ENCODE measurements around the gene ST6GALNAC6. TPM values are rescaled to one million over a fixed set of nuclear protein-coding genes. Genes with fewer than 3 reads are reported as not detected.

The ST6GALNAC6 gene
- total RNA-seq, 1 donor from 2014 or later = 26.1 TPM

GRCh38 chr9:127855522-127855921 is 43.9 kb downstream of the ST6GALNAC6 start:
- Mint-ChIP-seq H3K27me3 (ENCODE audit: unreplicated experiment) (peaks cover 2% of the 10 kb centered on the region), H3K27ac (ENCODE audit: unreplicated experiment) (no peak overlapping the region), H3K36me3 (ENCODE audit: unreplicated experiment) (no peaks in the 10 kb centered on the region), H3K4me3 (ENCODE audit: unreplicated experiment) (no peak overlapping the region), H3K9me3 (ENCODE audit: unreplicated experiment) (peaks cover 3% of the 10 kb centered on the region), H3K4me1 (ENCODE audit: low read depth, unreplicated experiment) (peaks cover 3% of the 10 kb centered on the region)
- no peak for DNase-seq
- TF ChIP-seq CTCF (IDR thresholded peaks at IDR 0.05; ENCODE audit: partially characterized antibody, unreplicated experiment) = no peak

GRCh38 chr9:127854960-127855359 is 44.4 kb downstream of the ST6GALNAC6 start:
- TF ChIP-seq CTCF (IDR thresholded peaks at IDR 0.05; ENCODE audit: partially characterized antibody, unreplicated experiment) = no peak
- H3K9me3 Mint-ChIP-seq (ENCODE audit: unreplicated experiment) = peaks cover 2% of the 10 kb centered on the region
- no peak overlapping the region for H3K4me3 Mint-ChIP-seq (ENCODE audit: unreplicated experiment)
- no peak overlapping the region for H3K27ac Mint-ChIP-seq (ENCODE audit: unreplicated experiment)
- H3K4me1 Mint-ChIP-seq (ENCODE audit: low read depth, unreplicated experiment) = peaks cover 3% of the 10 kb centered on the region
- no peaks in the 10 kb centered on the region for H3K27me3 Mint-ChIP-seq (ENCODE audit: unreplicated experiment)
- no peak for DNase-seq
- no peaks in the 10 kb centered on the region for H3K36me3 Mint-ChIP-seq (ENCODE audit: unreplicated experiment)

- no peak within 1 kb of the TSS for H3K4me3 Mint-ChIP-seq (ENCODE audit: unreplicated experiment)
- peaks cover 3% of the 10 kb centered on the region for H3K4me1 Mint-ChIP-seq (ENCODE audit: low read depth, unreplicated experiment)
- no peaks in the 10 kb centered on the region for H3K27me3 Mint-ChIP-seq (ENCODE audit: unreplicated experiment)
- peaks cover 3% of the 10 kb centered on the region for H3K36me3 Mint-ChIP-seq (ENCODE audit: unreplicated experiment)
- DNase-seq = peak; percentile 53
- no peak within 1 kb of the TSS for H3K27ac Mint-ChIP-seq (ENCODE audit: unreplicated experiment)
- no peak for TF ChIP-seq CTCF (IDR thresholded peaks at IDR 0.05; ENCODE audit: partially characterized antibody, unreplicated experiment)
- peaks cover 3% of the 10 kb centered on the region for H3K9me3 Mint-ChIP-seq (ENCODE audit: unreplicated experiment)
Measured at GRCh38 chr9:127854184-127854806, 45.1 kb downstream of the ST6GALNAC6 start, which contains the start of gene ENG. Gene ENG (minus strand): TSS chr9:127854658. CDS start chr9:127854355, 303 bp downstream.

- H3K4me1 Mint-ChIP-seq (ENCODE audit: low read depth, unreplicated experiment) = peaks cover 3% of the 10 kb centered on the region
- H3K27ac Mint-ChIP-seq (ENCODE audit: unreplicated experiment) = no peak overlapping the region
- no peak for TF ChIP-seq CTCF (IDR thresholded peaks at IDR 0.05; ENCODE audit: partially characterized antibody, unreplicated experiment)
- H3K27me3 Mint-ChIP-seq (ENCODE audit: unreplicated experiment) = no peaks in the 10 kb centered on the region
- peaks cover 11% of the 10 kb centered on the region for H3K36me3 Mint-ChIP-seq (ENCODE audit: unreplicated experiment)
- H3K9me3 Mint-ChIP-seq (ENCODE audit: unreplicated experiment) = peaks cover 8% of the 10 kb centered on the region
- no peak for DNase-seq
- no peak overlapping the region for H3K4me3 Mint-ChIP-seq (ENCODE audit: unreplicated experiment)
Measured at GRCh38 chr9:127853312-127854183, 45.9 kb downstream of the ST6GALNAC6 start.

- Mint-ChIP-seq H3K9me3 (ENCODE audit: unreplicated experiment) (peaks cover 8% of the 10 kb centered on the region), H3K4me1 (ENCODE audit: low read depth, unreplicated experiment) (no peaks in the 10 kb centered on the region), H3K27ac (ENCODE audit: unreplicated experiment) (no peak overlapping the region), H3K36me3 (ENCODE audit: unreplicated experiment) (peaks cover 15% of the 10 kb centered on the region), H3K27me3 (ENCODE audit: unreplicated experiment) (peaks cover 2% of the 10 kb centered on the region), H3K4me3 (ENCODE audit: unreplicated experiment) (no peak overlapping the region)
- no peak for DNase-seq
- no peak for TF ChIP-seq CTCF (IDR thresholded peaks at IDR 0.05; ENCODE audit: partially characterized antibody, unreplicated experiment)
Measured at GRCh38 chr9:127852829-127853228, 46.6 kb downstream of the ST6GALNAC6 start.

All from glutamatergic neuron (in vitro differentiated cells).